NOMO-1 treated with DMSO at 0.1 percent for 48 hours (cell line): ENCODE results near the gene LSMEM2.
"Not testable (repeated sequence)": the region's sequence is repeated elsewhere in the genome, so short reads cannot be mapped to it uniquely, and the experiment has no call there.

Source experiments
- DNase-seq: peaks from one replicate; lab custom pipeline; 2025; ENCODE audit not compliant: unreplicated experiment; lab: John Stamatoyannopoulos, UW

LSMEM2 gene

DNA sequence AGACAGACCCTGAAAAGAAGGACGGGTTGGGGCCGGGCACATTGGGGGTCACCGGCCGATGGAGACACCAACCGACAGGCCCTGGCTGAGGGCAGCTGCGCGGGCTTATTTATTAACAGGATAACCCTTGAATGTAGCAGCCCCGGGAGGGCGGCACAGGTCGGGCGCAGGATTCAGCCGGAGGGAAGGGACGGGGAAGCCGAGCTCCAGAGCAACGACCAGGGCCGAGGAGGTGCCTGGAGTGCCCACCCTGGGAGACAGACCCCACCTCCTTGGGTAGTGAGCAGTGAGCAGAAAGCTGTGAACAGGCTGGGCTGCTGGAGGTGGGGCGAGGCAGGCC lies 2.2 kb upstream of the LSMEM2 start:
- no peak for DNase-seq

DNA sequence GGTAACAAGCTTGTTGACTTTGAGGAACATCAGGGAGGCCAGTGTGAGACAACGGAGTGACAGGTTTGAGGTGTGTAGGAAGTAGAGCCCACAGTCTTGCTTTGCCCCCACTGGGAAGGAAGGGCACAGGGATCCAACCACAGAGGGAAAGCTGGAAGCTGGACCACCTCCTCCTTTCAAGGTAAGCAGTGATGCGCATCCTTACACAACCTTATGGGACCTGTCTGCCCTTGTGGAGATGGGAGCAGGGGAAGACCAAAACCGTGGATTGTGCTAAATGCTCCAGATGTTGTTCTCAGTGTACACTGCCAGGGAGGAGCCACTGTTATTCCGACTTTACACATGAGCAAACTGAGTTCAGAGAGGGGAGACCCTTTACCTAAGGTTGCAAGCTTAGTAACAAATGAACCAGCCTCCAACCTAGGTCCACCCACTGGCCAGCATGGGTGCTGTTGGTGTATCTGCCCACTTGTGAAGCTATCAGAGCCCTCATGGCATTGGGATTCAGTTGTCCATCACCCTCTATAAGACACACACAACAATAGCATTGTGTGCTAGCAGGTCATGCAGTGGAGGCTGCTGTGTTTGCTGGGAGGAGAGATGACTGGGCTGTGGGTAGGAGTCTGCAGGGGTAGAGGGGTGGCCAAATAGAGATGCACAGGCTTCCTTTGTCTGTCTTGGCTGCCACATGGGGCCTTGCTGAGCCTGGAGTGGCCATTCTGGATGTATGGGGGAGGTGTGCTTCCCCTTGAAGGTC lies 586 bp upstream of the LSMEM2 start:
- no peak for DNase-seq

DNA sequence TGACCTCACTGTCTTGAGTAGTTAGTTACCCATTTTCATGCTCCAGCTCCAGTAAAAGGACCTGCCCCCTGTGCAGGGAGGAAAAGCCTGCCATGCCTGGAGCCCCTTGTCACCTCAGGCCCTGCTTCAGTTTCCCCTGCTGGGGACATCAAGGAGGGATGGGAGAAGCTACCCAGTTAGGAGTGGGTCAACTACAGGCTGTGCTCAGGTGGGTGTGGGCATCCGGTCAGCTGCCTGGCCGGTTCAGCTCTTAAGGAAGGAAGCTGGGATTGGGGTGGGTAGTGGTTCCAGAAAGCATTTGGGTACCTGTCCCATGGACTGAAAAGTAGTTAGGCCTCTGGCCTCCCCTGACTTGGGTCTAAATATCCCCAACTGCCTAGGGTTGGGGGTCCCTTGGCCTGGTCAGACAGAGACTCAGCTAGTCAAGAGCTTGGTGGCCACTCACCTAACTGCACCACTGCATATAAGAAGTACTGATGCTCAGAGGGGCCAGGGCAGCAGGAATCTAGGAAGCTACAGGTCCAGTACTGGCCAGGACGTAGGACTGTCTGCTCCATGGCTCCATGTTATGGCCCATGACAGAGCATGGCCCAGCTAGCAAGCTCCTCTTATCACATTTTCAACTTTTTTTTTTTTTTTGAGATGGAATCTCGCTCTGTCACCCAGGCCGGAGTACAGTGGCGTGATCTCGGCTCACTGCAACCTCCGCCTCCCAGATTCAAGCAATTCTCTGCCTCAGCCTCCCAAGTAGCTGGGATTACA lies 549 bp downstream of the LSMEM2 start:
- DNase-seq: no peak

- not testable (repeated sequence) for DNase-seq
Observed at GRCh38 chr3:50284121-50284520, 5.2 kb downstream of the LSMEM2 start.

DNA sequence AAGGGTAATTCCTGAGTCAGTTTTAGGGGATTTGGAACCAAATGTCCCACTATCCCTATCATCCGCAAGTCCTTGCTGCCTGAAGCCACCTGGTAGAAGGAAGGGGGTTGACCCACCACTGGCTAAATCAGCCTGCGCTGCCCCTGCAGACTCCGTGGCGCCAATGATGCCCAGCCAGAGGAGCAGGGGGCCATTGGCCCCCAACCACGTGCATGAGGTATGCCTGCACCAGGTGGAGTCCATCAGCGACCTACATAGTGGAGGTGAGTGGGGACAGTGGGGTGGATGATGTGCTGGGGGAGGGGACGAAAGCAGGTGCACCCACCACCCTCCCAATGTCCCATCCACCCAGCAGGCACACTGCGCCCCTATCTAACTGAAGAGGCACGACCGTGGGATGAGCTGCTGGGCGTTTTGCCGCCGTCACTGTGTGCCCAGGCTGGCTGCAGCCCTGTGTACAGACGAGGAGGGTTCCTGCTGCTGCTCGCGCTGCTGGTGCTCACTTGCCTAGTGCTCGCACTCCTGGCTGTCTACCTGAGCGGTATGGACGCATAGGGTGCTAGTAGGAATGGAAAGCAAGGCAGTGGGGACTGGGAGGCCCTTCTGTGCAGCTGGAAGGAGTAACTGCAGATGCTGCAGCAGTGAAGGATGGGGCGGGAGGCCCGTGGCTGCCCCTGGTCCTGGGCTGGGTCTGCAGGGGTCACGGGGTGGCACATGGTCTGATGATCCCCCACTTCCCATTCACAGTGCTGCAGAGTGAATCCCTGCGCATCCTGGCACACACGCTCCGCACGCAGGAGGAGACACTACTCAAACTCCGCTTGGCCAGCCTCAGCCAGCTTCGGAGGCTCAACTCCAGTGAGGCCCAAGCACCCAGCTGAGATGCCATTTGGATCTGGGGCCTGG lies 7.7 kb downstream of the LSMEM2 start:
- DNase-seq: no peak

GRCh38 chr3:50287262-50287661 lies 8.4 kb downstream of the LSMEM2 start:
- DNase-seq: no peak

DNA sequence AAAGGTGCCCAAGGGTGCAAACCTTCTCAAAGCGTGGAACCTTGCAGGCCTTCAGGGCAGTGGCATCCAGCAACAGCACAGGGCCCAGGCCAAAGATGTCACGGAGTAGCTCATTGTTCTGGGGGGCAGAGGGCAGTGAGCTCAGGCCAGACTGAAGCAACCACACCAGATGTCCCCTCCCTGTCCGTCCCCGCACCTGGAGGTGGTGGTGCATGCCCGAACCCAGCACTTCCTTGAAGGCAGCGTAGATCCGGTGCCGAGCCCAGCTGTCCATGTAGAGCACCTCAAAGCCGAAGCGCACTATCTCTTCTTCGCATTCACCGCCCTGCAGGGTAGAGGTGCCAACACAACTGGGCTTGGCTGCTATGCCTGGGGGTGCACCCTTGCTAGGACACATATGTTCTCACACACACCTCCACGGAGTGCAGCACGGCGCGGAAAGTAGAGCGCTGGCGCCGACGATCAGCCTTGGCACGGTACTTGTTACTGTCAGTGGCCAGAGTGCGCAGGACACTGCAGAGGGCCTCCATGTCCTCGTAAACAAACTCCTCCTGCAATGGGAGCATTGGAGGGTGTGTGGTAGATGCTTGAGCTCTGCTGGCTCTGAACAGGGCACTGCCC lies 9.6 kb downstream of the LSMEM2 start:
- DNase-seq: no peak

- no peak for DNase-seq
Observed at GRCh38 chr3:50289130-50289529, 10.2 kb downstream of the LSMEM2 start.

DNA sequence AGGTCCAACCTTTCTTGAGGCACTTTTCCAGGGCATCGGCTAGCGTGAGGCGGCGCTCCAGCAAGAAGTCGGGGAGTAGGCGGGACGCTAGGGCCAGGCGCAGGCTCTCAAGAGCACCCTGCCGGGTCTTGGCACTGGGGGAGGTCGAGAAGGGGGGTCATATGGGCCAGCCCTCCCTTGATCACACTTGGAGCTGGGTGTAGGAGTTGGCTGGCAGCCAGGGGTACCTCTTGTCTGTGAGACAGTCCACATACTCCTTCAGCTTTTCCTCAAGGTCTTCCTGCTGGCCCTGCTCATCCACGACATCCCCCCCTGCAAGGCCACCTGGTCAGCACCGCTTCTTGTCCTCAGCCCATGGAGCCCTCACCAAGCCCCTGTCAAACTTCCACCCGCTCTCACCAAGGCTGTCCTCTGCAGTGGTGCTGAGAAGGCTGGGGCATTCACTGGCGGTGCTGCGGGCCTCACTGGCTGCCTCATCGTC lies 11.3 kb downstream of the LSMEM2 start:
- DNase-seq: no peak

DNA sequence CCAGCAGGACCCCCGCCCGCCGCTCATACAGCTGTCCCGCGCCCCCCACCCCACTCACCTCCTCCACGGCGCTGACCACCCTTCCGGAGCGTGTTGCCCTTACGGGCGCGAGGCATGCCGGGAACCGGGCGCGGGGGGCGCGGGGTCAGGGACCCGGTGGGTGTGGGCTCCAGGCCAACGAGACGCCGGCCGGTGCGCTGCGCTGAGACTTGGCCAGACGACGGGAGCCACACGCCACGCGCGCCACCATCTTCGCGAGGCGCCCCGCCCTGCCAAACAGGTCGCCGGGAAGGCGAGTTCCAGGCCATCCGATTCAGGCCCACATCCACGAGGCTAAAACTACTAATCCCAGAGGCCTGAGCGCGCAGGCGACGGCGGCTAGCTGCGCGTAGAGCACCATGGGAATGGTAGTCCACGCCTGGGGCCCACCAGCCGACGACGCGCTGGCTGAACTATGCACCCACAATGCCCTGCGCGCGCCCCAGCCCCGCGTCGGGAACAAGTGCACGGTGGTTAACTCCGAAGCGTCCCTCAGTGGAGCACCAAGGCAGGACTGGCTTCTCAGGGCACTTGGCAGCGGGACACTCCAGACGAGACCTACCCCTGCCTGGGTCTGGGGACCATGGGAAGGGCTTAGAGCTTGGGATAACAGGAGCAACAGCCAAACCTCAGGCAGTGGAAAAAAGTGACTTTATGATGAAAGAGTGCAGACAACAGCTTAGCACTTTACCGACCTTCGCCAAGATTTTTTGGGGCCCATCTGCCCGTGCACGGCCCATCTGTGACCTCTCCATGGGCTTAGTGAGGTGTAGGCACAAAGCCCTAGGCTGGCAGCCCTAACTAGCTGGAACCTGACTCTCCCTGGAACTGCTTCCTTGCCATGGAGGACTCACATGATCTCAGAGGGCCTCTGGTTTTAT lies 13.5 kb downstream of the LSMEM2 start, which contains the start of gene IFRD2:
IFRD2 (minus strand) TSS at position 271 of the 920 bp plus-strand sequence; CDS start at position 116, 155 bp downstream.
- DNase-seq: peak; percentile 98

GRCh38 chr3:50293079-50293801 lies 14.4 kb downstream of the LSMEM2 start:
- DNase-seq: no peak

DNA sequence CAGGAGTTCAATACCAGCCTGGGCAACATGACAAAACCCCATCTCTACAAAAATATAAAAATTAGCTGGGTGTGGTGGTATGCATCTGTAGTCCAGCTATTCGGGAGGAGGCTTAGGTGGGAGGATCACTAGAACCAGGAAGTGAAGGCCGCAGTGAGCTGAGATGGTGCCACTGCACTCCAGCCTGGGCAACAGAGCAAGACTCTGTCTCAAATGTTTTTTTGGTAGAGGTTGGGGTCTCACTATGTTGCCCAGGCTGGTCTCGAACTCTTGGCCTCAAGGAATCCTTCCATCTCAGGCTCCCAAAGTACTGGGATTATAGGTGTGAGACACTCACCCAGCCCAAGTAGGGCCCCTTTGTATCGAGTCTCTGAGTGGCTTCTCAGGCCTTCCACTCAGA lies 15.2 kb downstream of the LSMEM2 start:
- no peak for DNase-seq

DNA sequence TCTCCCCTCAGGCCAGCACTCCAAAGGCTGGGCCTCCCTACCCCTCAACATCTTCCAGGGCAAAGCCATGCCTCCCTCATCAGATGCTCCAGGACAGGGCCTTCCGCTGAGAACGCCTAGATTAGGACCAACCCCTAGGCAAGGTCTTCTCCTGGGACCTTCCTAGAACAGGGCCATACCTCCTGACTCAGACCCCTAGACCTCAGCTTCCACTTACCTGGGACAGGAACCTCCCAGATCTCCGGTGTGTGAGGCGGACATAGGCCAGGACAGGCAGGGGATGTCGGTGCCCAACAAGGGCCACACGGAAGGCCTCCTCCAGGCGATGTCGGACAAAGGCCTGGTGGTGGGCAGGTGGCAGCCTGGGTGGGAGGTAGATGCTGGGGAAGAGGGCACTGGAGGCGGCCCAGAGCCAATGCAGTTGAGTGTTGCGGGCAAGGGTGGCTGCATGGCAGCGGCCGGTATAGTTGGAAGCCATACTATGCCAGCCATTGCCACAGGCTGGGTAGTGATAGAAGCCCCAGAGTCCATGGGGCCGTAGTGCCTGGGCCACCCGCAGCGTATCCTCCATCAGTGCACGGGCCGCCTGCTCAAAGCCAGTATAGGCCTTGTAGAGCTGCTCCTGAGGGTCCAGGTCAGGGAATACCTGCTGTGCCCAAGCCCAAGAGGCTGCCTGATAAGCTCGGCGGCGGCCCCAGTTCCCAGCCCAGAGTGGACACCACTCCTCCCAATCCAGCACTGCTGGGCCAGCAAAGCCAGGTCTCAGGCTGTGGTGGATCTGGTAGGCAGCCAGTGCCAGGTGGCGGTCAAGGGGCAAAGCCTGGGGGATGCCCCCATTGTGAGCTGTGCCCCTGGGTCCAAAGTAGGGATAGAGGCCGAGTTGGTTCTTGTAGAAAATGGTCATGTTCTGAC lies 15.9 kb downstream of the LSMEM2 start:
- no peak for DNase-seq

DNA sequence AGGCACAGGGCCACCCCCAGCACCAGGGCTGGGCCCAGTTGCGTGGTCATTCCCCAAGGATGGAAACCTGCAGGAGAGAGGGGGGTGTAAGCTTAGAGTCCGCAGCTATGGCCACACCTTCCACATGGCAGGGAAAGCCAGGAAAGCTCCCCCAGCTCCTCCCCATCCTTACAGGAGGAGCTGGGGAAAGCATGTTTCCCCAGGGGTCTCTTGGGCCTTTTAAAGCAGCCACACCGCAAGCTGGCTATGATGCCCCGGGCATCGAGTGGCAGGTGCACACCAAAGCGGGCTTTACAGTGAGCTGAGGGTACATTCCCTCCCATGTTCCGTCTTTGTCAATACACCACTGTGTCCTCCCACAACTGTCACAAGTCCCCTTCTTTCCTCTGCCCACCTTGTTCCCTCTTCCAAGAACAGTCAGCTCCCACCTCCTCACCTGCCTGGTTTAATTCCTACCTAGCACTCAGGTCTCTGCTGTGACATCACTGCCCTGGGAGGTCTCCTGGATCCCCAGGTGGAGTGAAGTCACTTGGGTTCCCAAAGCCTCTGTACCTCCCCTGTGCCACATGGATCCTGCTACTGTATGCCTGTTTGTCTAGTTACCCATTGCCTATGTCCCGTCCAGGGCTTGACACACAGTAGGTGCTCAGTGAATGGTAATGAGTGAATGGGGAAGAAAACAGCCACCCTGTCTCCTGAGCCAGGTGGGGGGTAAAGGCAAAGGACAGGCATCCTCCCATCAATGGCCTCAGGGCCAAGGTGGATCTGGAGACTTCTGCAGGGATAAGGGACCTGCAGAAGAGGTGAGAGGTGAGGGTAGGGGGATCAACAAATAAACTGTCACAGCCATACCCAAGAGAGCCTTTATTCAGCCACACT lies 16.9 kb downstream of the LSMEM2 start:
- DNase-seq: no peak

DNA sequence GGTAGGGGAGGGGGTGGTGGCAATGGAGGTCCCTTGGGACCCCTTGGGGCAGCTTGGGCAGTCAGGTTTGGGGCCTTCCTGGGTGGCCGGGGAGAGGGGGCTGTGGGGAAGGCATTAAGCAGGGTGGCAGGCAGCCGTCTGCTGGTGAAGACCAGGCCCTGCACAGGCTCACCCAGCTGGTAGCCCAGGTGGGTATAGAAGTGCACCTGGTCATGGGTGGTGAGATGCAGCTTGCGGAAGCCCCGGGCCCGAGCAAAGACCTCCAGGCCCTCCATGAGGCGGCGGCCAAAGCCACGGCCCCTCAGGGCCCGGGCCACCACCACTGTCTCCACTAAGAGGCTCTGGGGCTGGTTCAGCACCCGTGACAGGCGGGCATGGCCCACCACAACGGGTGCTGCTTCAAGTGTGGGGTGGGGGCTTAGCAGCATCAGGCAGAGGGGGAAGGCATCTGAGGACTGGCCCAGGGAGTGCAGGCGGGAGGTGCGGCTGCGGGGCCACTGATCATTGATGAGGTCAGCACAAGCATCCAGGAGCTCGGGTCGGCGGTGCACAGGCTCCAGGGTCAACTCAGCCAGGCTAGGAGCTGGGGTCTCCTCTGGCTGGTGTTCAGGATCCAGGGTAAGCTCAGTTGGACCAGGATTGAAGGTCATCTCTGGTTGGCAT lies 18.0 kb downstream of the LSMEM2 start:
- DNase-seq: no peak

DNA sequence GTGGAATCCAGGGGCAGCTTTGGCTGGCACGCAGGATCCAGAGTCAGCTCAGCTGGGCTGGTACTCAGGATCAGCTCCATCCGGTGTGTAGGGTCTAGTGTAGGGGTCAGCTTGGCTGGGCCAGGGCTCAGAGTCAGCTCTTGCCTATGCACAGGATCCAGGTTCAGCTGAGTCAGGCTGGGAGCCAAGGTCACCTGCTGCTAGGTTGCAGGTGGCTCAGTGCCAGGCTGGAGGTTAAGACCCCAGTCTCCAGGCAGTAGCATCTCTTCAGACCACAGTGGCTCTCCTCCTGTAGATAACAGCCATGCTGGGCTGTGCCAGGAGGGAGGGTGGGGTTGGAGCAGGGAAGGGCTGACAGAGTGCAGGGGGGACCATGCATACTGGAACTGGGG lies 18.5 kb downstream of the LSMEM2 start:
- no peak for DNase-seq
